ENCODE results near the gene SKP1.

SKP1 gene

GRCh38 chr5:134130239-134130945 lies 46.4 kb downstream of the SKP1 start:
- DNase-seq (ENCODE audit: low spot score) = no peak

GRCh38 chr5:134129411-134130238 lies 47.1 kb downstream of the SKP1 start:
- no peak for DNase-seq (ENCODE audit: low spot score)

- DNase-seq (ENCODE audit: low spot score) = no peak
These were observed 48.1 kb downstream of the SKP1 start for GRCh38 chr5:134128648-134128995.

- no peak for DNase-seq (ENCODE audit: low spot score)
These were observed 48.6 kb downstream of the SKP1 start for GRCh38 chr5:134127988-134128647.

DNA sequence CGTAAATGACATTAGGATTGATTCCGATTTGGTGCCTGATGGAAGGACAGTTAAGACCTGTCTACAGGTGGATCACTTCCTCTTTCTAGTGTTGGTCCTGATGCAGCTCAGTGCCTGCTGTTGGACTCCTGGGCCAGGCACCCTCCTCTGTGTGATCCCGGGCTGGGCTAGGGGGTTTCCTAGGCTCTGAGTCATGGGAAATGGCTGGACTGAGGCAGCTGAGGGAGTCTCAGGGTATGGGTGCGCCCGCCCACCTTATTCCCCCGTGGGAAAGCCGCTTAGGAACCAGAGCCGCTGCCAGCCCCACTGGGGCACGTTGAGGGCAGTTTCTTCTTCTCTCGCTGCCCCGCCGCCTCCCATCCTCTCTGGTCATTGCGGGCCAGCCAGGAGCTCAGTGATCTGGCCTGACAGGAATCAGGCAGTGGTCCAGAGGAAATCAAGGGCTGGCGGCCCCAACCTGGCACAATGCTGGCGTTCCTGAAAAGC lies 49.3 kb downstream of the SKP1 start:
- DNase-seq (ENCODE audit: low spot score) = no peak

DNA sequence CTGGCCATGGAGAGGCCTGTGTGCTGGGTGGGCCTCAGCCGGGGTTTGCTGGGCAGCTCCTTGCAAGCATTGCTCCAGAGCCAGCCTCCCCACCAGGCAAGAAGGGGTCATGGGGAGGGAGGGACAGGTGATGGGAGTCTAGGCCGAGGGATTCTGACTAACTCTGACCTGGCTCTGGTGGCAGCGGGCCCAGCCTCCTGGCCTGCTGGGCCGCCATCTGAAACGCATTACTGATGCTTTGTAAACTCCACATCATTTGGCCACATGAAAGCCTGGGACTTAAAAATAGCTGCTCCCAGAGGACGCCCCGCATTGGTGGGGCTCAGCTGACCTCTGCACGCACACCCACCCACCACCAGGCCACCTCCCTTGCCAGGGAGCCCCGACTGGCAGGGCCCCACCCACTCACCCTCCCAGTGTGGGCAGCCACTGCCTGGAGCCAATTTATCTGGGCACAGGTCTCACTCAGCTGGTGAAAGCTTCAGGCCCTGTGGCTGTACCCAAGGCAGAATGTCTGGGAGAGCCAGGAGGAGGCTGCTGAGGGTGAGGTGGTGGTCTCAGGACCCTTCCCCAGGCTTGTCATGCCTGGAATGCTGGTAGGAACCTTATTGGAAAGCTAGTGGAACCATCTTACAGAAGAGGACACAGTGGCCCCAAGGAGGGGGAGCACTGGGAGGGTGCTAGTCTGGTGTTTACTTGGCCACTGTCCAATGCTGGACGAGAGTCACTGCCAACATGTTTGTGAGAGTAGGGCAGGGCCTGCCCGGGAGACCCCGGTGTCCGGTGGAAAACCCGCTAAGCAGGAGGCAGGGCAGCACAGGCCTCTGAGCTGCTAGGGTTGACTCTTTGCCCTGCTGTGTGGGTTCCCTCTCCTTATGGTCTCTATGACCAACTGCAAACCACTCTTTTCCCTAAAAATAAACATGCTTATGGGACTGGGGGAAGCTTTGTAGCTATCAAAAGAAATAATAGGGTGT lies 51.4 kb downstream of the SKP1 start:
- no peak for DNase-seq (ENCODE audit: low spot score)

GRCh38 chr5:134124289-134125038 lies 52.3 kb downstream of the SKP1 start:
- DNase-seq (ENCODE audit: low spot score) = no peak

- no peak for DNase-seq (ENCODE audit: low spot score)
These were observed 53.4 kb downstream of the SKP1 start for GRCh38 chr5:134123360-134123759.

GRCh38 chr5:134122530-134122929 lies 54.2 kb downstream of the SKP1 start:
- DNase-seq (ENCODE audit: low spot score) = no peak

GRCh38 chr5:134120386-134121138 lies 56.2 kb downstream of the SKP1 start:
- no peak for DNase-seq (ENCODE audit: low spot score)

- DNase-seq (ENCODE audit: low spot score) = no peak
These were observed 57.0 kb downstream of the SKP1 start for GRCh38 chr5:134119720-134120119.

- no peak for DNase-seq (ENCODE audit: low spot score)
These were observed 58.4 kb downstream of the SKP1 start for GRCh38 chr5:134118212-134118835.

- DNase-seq (ENCODE audit: low spot score) = no peak
These were observed 59.7 kb downstream of the SKP1 start for GRCh38 chr5:134116789-134117761.

DNA sequence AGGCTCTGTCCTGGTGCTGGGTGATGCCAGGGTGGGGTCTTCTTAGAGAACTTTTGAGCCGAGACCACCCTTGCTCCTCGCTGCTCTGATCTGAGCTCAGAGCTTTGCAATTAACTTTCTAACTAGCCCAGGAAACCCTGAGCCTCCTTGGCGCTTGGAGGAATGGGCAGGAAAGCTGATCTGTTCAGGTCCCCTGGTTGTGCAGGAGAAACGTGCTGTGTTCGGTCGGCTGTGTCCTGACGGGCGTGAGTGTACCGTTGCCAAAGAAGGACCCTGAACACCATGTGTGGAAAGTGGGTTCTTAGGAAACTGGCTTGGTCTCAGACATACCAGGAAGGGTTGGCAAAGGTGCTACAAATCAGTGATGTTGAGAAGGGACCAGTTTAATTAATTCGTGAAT lies 60.5 kb downstream of the SKP1 start:
- DNase-seq (ENCODE audit: low spot score) = no peak

GRCh38 chr5:134115806-134116175 lies 61.0 kb downstream of the SKP1 start:
- DNase-seq (ENCODE audit: low spot score) = no peak

- no peak for DNase-seq (ENCODE audit: low spot score)
These were observed 61.6 kb downstream of the SKP1 start for GRCh38 chr5:134114886-134115805.

Measured in hematopoietic multipotent progenitor cell treated with erythropoietin and hydrocortisone succinate and interleukin-3 and kit ligand, for 15 days (in vitro differentiated cells).